Measurements from ENCODE around the gene KLHL29. TPM values are rescaled to one million over a fixed set of nuclear protein-coding genes. Genes with fewer than 3 reads are reported as not detected.
"Not testable (repeated sequence)": the region's sequence is repeated elsewhere in the genome, so short reads cannot be mapped to it uniquely, and the experiment has no call there.

The KLHL29 gene
- total RNA-seq, 1 donor from 2014 or later = 2.2 TPM

DNA sequence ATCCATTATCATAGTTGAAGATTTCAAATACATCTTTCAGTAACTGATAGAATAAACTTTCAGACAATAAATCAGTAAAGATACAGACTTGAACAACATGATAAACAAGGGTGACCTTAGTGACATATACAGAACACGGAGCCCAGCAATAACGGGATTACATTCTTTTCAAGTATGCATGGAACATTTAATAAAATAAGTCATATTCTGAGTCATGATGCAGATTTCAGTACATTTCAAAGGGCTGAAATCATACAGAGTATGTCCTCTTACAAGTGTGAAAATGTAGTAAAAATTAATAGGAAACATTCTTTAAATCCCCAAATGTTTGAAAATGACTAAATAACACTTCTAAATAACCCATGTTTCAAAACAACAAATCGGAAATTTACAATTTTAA is 17.2 kb upstream of the KLHL29 start:
- intact Hi-C loops (cut with micrococcal nuclease) = no loop called here

DNA sequence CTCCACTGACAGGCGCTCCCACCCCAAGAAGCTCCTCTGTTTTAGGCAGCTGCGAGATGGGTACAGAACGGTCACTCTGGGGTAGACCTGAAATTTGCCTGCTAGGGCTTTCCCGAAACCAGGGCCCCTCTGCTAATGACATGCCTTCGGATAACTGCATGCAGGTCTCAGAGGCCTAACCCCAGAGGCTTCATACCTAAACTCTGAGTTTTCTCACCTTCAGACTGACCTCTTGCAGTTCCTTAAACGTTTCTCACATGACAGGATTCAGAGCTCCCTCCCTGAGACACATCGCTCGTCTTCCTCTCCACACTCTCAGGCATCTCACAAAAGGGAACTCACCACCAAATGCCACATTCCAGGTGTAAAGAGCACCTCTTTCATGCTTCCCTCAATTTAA is 11.3 kb upstream of the KLHL29 start:
- intact Hi-C loops (cut with micrococcal nuclease) = no loop called here

DNA sequence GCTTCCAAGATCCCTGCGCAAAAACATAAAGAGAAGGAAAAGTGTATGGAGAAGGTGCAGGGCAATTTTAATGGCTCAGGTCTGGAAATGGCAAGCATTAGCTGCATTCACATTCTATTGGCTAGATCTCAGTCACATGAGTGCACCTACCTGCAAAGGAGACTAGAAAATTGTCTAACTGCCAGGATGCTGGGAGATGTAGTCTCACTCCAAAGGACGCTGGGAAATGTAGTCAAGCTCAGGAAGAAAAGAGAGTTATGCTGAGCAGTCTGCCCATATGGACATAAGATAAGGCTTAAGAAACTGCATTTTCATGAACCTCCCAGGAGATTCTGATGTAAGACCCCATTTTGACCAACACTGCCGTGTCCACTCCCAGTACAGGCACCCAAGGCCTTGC is 9.5 kb upstream of the KLHL29 start:
- intact Hi-C loops (cut with micrococcal nuclease) = no loop called here

DNA sequence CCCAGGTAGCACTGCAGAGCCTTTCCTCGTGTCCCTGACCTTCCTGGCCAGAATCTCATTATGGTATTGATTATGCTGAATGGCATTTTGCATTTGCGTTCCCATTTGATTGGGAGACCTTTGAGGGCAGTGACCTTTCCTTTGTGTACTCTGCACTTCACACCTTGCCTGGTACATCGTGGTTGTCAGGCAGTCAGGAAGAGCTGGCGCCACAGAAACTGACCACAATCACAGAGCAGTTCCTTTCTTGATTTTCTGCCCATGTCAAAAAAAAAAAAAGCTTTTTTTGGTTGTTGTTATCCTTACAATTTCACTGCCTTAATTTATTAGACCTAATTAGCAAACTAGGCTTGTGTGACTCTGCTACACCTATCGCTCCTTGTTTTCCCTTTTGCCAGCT is 8.9 kb upstream of the KLHL29 start:
- intact Hi-C loops (cut with micrococcal nuclease) = no loop called here

DNA sequence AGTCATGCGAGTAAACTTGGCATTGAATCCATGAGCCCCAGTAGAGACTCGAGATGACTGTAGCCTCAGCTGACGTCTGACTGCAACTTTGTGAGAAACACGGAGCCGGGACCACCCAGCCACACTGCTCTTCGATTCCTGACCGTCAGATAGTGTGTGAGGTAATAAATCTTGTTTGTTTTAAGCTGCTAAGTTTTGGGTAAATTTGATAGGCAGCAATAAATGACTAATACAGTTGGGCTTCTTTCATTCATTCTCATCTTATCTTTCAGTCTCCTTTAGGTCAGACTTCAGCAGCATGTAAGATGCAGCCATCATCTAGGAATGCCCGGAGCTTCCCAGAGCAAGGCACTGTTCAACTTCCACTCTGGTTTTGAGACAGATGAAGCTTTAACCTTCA is 8.0 kb upstream of the KLHL29 start:
- intact Hi-C loops (cut with micrococcal nuclease) = no loop called here

DNA sequence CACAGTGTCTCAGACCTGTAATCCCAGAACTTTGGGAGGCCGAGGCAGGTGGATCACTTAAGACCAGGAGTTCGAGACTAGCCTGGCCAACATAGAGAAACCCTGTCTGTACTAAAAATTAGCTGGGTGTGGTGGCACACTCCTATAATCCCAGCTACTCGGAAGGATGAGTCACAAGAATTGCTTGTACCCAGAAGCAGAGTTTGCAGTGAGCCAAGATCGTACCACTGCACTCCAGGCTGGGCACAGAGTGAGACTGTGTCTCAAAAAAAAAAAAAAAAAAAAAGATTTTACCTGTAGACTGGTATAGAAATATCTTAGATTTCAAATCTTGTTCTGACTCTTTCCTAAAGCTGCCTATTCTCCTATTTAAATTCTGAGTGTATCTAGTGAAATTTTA is 7.2 kb upstream of the KLHL29 start:
- intact Hi-C loops (cut with micrococcal nuclease) = no loop called here

DNA sequence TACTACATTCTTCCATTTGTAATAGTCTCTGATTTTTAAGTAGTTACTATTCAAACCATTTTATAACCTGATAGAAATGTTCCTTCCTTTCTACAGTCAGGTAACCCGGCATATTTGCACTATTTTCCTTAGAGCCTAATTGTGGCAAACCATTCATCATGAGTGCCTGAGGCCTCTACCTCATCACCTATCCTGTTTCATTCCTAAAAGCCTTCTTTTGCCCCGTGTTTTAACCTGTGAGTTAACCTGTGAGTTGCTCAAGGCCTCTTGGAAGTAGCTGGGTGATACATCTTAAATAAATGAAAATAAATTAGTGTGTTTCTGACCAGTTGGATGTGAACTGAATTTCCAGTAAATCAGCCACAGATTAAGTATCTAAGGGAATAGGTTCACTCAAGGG is 6.5 kb upstream of the KLHL29 start:
- intact Hi-C loops (cut with micrococcal nuclease) = no loop called here

DNA sequence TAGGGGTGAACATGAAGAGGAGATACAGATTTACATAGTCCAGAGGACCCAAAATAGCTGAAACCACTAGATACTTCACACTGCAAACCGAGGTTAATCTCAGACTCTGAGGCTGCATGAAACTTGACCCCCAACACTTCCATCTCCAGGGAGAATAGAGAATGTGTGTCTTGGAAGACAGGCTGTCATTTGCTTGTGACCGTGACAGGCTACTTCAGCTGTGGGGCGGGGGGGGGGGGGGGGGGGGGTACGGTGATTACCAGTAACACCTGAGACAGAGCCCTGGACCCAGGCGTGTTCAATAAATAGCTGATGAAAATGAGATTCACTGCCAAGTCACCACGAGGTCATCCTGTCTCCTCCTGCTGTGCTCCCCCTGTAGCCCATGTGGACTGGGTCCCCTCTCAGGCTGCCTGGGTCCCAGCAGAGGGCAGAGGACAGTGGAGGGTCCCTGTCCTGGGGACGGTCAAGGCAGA is 5.7 kb upstream of the KLHL29 start:
- intact Hi-C loops (cut with micrococcal nuclease) = no loop called here

DNA sequence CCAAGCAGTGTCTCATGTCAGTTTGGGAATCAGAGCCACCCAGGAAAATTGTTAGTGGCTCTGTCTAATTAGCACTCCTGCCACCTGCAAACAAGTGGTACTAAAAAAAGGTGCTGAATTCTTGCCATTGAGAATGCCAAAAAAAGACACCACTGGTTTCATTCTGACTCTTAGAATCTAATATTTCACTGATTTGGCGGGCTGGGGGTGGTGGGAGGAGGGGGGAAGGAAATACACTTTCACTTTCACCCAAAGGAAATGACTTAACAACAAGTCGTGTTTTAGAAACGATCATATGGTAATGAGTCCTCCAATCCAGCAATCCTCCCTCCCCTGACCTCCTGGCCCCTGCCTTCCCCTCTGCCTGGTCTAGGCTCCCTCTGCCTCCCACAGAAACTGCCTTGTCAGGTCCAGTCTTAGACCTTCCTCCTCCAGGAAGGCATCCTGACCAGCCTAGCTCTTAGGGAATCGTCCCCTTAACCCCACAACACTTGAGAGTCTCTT is 4.4 kb upstream of the KLHL29 start:
- intact Hi-C loops (cut with micrococcal nuclease) = loop anchor here (10.0 kb wide), 1 partner anchor 544 kb away; the partner anchor contains the start of gene ATAD2B

DNA sequence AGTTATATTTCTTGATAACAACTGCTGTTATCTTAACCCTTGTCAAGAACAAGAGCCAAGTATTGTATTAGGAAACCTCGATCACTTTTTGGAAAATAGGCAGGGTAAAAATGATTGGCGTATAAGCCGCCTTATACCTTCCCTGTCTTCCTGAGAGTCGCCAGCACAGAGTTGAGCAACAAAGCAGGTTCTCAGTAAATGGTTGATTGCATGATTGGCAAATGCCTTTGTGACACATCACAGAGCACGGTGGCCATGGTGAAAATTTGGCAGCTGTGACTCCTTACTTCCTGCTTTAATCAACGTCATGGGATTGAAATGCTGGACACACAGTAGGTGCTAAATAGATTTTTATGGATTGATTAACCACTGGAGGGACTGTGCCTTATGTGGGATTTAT is 3.9 kb upstream of the KLHL29 start:
- intact Hi-C loops (cut with micrococcal nuclease) = loop anchor here (10.0 kb wide), 1 partner anchor 544 kb away; the partner anchor contains the start of gene ATAD2B

DNA sequence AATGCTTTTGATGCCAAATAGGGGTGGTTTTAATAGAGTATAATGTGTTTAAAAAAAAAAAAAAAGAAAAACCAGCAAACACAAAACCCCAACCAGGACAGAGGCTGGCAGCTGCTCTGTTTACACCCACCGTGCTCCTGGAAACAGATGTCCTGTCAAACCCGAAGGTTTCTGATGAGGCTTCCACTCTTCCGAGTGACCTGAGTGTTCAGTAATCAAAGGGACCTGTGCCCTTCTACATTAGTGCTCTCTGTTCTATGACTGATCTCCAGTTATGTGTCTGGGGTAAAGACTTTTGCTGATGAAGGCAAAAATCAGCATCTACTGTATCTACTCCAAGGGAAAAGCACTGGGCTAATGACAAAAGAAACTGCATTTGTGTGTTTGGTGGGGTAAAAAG is 3.5 kb upstream of the KLHL29 start:
- intact Hi-C loops (cut with micrococcal nuclease) = loop anchor here (10.0 kb wide), 1 partner anchor 543 kb away; the partner anchor contains the start of gene ATAD2B

DNA sequence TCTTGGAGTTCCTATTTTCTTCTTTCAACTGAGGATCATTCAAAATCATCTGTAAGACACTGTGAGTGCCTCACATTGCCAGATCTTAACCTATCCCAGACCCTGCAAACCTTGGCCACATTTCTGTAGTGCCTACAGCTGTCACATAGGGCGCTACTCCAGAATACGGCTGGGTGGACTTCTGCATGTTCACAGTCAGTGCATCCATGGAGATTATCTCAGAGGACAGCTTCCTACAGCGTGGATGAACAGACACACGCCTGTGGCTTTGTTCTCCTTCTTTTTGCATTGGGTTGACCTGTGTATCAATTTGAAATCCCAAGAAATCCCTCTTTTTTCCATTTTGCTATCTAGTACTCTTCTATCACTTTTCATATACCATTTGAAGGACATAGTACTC is 1.9 kb upstream of the KLHL29 start:
- intact Hi-C loops (cut with micrococcal nuclease) = loop anchor here (10.0 kb wide), 1 partner anchor 542 kb away; the partner anchor contains the start of gene ATAD2B

DNA sequence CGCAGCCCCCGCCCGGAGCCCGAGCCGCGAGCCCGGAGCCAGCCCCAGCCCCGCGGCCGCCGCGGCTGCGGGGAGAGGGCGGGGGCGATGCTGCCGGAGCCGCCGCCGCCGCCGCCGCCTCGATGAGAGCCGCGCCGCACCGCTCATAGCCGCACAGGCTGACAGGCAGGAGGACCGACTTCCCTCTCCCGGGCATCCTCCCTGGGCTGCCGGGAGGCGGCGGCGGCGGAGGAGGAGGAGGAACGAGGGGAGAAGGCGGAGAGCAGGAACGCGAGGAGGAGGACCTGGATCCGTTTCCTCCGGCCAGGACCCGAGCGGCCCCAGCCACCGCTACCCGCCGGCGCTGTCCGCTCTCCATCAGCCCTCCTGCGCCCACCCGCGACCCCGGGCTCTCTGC is 370 bp downstream of the KLHL29 start:
- intact Hi-C loops (cut with micrococcal nuclease) = loop anchor here (5.0 to 10.0 kb wide), 2 partner anchors 147 to 539 kb away; partner anchors contain the start of gene ATAD2B

DNA sequence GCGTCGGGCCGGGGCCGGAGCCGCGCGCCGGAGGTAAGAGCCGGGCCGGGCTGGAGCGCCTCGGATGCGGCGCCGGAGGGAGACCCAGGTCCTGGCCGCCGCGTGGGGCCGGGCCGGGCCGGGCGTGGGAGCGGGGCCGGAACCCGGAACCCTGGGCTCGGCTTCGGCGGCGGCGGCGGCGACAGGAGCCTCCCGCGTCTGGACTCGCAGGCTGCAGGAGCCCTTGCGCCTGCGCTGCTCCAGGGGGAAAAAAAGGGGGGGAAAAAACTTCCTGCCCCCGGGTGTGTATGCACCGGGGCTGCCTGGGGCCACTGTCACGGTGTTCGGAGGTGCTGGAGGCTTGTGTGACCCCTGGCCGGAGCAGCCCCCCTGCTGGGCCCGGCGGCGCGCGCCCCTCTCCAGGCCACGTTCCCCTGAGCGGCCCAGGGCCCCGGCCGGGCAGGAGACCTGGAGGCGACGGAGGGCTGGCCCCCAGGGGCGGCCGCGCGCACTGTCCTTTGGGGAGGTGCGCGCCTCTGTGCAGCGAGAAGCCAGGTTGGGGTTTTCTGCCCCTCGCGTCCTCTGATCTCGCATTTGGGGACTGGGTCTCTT is 864 bp downstream of the KLHL29 start:
- intact Hi-C loops (cut with micrococcal nuclease) = loop anchor here (5.0 to 10.0 kb wide), 2 partner anchors 146 to 539 kb away; partner anchors contain the start of gene ATAD2B

DNA sequence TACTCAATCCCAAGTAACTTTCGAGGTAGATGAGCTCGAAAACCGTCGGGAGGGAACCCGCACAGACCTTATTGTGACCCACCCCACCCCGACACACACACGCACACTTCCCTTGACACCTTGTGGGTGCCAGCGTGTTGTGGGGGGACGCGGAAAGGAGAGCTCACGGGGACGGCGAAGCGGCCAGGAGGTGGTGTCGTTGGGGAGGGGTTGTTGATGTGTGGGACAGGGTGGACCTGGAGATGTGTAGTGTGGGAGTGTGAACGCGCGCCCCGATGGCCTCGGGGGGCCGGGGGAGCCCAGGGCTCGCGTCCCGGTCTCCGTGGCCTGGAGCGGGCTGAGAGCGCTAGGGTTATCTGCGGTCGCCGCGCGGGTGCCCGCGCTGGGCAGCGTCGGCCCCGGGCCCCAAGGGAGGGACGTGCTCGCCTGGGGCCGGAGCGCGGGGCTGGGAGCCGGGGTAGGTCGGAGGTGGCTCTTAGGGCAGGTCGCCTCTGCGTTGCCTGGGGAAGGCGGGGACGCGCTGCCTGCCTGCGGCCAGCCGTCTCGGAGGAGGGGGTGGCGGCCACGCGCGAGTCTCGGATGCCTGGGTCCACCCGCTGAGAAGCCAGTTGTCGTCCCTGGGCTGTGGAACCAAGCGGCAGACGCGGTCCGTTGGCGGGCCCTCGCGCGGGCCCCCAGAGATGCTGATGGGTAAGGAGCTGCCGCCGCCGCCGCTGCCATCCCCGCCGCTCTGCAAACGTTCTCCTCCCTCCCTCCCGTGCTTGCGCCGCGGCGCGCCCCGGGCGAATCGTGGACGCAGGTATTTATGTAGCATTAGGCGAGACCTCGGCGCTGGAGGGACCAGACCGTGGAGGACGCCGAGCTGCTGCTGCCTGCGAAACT is 1.6 kb downstream of the KLHL29 start:
- intact Hi-C loops (cut with micrococcal nuclease) = loop anchor here (5.0 to 10.0 kb wide), 2 partner anchors 146 to 538 kb away; partner anchors contain the start of gene ATAD2B

DNA sequence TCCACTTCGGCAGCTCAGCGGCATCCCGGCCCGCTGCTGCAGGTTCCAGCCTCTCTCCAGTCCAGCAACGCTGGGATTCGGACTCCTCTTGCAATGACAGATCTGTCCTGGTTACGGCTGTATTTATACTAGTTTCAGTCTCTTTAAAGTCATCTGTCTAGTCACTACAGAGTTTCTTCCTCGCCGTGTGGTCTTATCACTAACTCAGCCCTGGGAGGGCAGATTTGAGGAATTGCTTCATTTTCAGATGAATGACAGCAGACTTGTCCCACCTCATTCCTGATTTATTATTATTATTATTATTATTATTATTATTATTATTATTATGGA is 2.2 kb downstream of the KLHL29 start:
- intact Hi-C loops (cut with micrococcal nuclease) = loop anchor here (5.0 to 10.0 kb wide), 2 partner anchors 145 to 538 kb away; partner anchors contain the start of gene ATAD2B

DNA sequence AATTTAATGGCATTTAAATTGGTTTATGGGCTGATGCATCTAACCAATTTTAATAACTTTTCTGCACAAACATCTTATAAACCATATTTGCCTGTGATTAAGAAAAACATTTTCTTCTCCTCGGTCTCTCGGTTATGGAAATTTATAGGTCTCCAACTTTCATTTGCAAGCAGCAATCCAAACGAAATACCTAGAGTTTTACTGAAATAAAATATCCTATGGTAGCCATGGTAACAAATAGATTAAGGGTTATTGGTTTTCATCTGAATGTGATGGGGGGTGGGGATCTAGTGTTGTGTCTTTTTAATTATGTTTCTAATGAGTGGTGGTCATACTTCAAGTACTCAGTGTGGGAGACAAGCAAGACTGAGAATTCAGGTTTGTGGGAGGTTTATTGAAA is 2.9 kb downstream of the KLHL29 start:
- intact Hi-C loops (cut with micrococcal nuclease) = loop anchor here (5.0 to 10.0 kb wide), 2 partner anchors 144 to 537 kb away; partner anchors contain the start of gene ATAD2B

DNA sequence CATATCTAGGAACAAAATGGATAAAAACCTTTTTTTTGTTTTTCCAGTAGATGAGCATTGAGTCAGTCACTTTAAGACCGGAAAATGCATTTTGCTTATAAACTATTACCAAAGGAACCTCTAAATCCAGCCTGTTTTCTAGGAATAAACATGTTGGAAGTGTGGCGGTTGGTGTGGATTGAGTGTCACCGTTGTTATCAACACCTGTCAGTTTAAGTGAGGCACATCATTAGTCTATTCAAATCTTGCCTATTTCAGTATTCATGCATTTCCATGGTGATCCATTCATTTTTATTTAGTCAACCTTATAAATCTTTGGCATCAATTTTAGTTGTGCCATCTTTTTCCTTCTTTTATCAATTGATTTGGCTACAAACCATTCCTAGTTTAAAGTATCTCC is 3.3 kb downstream of the KLHL29 start:
- intact Hi-C loops (cut with micrococcal nuclease) = loop anchor here (5.0 to 10.0 kb wide), 2 partner anchors 144 to 537 kb away; partner anchors contain the start of gene ATAD2B

DNA sequence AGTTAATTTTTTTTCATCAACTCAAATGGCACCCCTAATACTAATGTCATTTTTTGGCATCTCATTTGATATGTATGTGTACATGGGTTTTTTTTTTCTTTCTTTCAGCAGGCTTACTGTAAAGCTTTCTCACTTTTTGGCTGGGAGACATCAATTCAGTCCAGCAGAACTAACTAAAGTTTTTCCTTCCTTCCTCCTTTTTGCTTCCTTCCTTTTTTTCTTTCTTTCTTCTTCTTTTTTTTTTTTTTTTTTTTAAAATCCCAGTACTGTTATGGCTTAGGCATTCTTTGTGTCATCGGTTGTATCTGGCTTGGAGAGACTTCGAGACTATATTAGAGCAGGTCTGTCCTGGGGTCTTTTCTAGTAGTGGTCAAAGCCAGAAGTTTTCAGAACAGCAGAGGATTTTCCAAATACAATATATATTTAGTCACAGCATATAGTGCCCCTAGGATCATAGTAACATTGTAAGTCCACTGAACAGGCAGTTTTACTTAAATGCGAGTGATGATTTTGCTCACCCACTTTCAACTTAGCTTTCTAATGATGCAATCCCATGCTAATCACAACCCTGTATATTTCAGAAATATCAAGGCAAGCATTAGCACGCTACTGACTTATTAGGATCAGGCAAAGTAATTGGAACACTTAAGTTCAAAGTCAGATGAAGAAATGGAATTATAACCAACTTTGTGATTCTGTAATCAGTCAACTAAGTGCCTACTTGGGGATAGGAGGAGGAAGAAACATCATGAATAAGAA is 4.0 kb downstream of the KLHL29 start:
- intact Hi-C loops (cut with micrococcal nuclease) = loop anchor here (5.0 to 10.0 kb wide), 2 partner anchors 143 to 536 kb away; partner anchors contain the start of gene ATAD2B

DNA sequence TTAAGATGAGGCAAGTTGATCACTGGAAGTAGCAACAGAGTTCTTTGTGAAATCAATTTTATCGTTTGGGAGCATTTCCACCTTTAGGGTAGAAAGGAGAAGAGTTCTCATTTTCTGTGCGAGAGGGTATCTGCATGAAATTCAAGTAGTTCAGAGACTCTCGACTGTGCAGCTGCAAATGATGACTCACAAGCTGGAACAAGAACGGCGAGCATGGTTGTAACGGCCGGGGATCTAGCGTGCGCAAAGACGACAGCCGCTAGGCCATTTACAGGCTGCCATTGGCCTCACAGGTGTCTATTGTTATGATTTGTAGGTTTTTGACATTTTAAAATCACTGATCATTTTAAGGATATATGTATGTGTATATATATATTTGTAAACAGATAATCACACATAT is 5.2 kb downstream of the KLHL29 start:
- intact Hi-C loops (cut with micrococcal nuclease) = no loop called here

DNA sequence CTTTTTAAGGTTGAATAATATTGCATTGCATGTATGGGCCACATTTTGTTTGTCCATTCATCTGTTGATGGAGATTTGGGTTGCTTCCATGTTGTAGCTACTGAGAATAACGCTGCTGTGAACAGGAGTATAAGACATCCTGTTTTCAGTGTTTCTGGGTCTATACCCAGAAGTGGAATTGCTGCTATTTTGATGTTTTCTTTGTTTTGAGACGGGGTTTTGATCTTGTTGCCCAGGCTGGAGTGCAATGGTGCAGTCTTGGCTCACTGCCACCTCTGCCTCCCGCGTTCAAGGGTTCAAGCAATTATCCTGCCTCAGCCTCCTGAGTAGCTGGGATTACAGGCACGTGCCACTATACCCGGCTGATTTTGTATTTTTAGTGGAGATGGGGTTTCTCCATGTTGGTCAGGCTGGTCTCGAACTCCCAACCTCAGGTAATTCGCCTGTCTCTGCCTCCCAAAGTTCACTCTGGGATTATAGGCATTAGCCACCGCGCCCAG is 6.3 kb downstream of the KLHL29 start:
- intact Hi-C loops (cut with micrococcal nuclease) = not testable (repeated sequence)

Measured in T-helper 2 cell treated with Interferon-gamma antibody and Interleukin-4, amounts not matched to agents 100 ng/mL and 5 ng/mL, for 36 hours (primary cell).